ENCODE results near the gene CMYA5. TPM values are rescaled to one million over a fixed set of nuclear protein-coding genes. Genes with fewer than 3 reads are reported as not detected.
"Not testable (repeated sequence)": the region's sequence is repeated elsewhere in the genome, so short reads cannot be mapped to it uniquely, and the experiment has no call there.

CMYA5 gene
- total RNA-seq, 4 donors from 2014 or later = 0.37 to 6.0 (median 3.2) TPM

- Histone ChIP-seq H3K27ac (no peak overlapping the region), H3K4me1 (no peaks in the 10 kb centered on the region), H3K4me3 (no peak overlapping the region), H3K27me3 (no peaks in the 10 kb centered on the region), H3K9me3 (no peaks in the 10 kb centered on the region), H3K36me3 (no peaks in the 10 kb centered on the region)
- intact Hi-C loops (cut with DNase I; ENCODE audit: low total_unique reads) = no loop called here
- TF ChIP-seq POLR2A (IDR thresholded peaks at IDR 0.05) = no peak
- TF ChIP-seq POLR2AphosphoS5 (IDR thresholded peaks at IDR 0.05) = no peak
- TF ChIP-seq CTCF (IDR thresholded peaks at IDR 0.05) = no peak
- TF ChIP-seq EP300 (IDR thresholded peaks at IDR 0.05; ENCODE audit: low read depth) = no peak
- in situ Hi-C loops (cut with MboI; ENCODE audit: low pct_ligation_motif_present in 1 of 4, low pct_unique_long_range_greater_than_20kb in 1 of 4, low sequenced_read_pairs in 3 of 4) = no loop called here
- no peak for DNase-seq
These were observed 14.9 kb downstream of the CMYA5 start for GRCh38 chr5:79704553-79704952.

GRCh38 chr5:79705632-79706031 is 16.0 kb downstream of the CMYA5 start:
- Histone ChIP-seq H3K4me1 (no peaks in the 10 kb centered on the region), H3K4me3 (no peak overlapping the region), H3K27ac (no peak overlapping the region), H3K9me3 (no peaks in the 10 kb centered on the region), H3K36me3 (no peaks in the 10 kb centered on the region), H3K27me3 (no peaks in the 10 kb centered on the region)
- TF ChIP-seq CTCF (IDR thresholded peaks at IDR 0.05) (no peak), POLR2A (IDR thresholded peaks at IDR 0.05) (no peak), EP300 (IDR thresholded peaks at IDR 0.05; ENCODE audit: low read depth) (no peak), POLR2AphosphoS5 (IDR thresholded peaks at IDR 0.05) (no peak)
- DNase-seq = no peak
- intact Hi-C loops (cut with DNase I; ENCODE audit: low total_unique reads) (no loop called here), in situ Hi-C loops (cut with MboI; ENCODE audit: low pct_ligation_motif_present in 1 of 4, low pct_unique_long_range_greater_than_20kb in 1 of 4, low sequenced_read_pairs in 3 of 4) (no loop called here)
- WGBS, 2 donors (ENCODE audit: low coverage in 1 of 2) = 95 to 100% methylated on average over 1 to 3 of the region's 3 CpGs

- H3K36me3 ChIP-seq; H3K4me1 ChIP-seq; DNase-seq; H3K9me3 ChIP-seq; H3K27me3 ChIP-seq; H3K4me3 ChIP-seq; in situ Hi-C loops (cut with MboI; ENCODE audit: low pct_ligation_motif_present in 1 of 4, low pct_unique_long_range_greater_than_20kb in 1 of 4, low sequenced_read_pairs in 3 of 4); H3K27ac ChIP-seq; intact Hi-C loops (cut with DNase I; ENCODE audit: low total_unique reads): not testable (repeated sequence)
- 67 to 77% methylated on average over 3 to 8 of the region's 8 CpGs for WGBS, 2 donors (ENCODE audit: low coverage in 1 of 2)
These were observed 16.7 kb downstream of the CMYA5 start for GRCh38 chr5:79706317-79706716.

GRCh38 chr5:79707535-79707934 is 17.9 kb downstream of the CMYA5 start:
- TF ChIP-seq CTCF (IDR thresholded peaks at IDR 0.05) (no peak), POLR2A (IDR thresholded peaks at IDR 0.05) (no peak), POLR2AphosphoS5 (IDR thresholded peaks at IDR 0.05) (no peak)
- in situ Hi-C loops (cut with MboI; ENCODE audit: low pct_ligation_motif_present in 1 of 4, low pct_unique_long_range_greater_than_20kb in 1 of 4, low sequenced_read_pairs in 3 of 4) = no loop called here
- Histone ChIP-seq H3K4me3 (no peak overlapping the region), H3K36me3 (no peaks in the 10 kb centered on the region), H3K9me3 (no peaks in the 10 kb centered on the region), H3K27ac (no peak overlapping the region), H3K27me3 (no peaks in the 10 kb centered on the region), H3K4me1 (no peaks in the 10 kb centered on the region)
- DNase-seq = no peak
- WGBS, 2 donors (ENCODE audit: low coverage in 1 of 2) = 60% methylated on average over 3 of the region's 3 CpGs
- intact Hi-C loops (cut with DNase I; ENCODE audit: low total_unique reads) = no loop called here

GRCh38 chr5:79712741-79713140 is 23.1 kb downstream of the CMYA5 start:
- no peaks in the 10 kb centered on the region for H3K4me1 ChIP-seq
- no peak for DNase-seq
- no peak overlapping the region for H3K27ac ChIP-seq
- no peaks in the 10 kb centered on the region for H3K36me3 ChIP-seq
- intact Hi-C loops (cut with DNase I; ENCODE audit: low total_unique reads) = no loop called here
- TF ChIP-seq POLR2A (IDR thresholded peaks at IDR 0.05) (no peak), EP300 (IDR thresholded peaks at IDR 0.05; ENCODE audit: low read depth) (no peak), CTCF (IDR thresholded peaks at IDR 0.05) (no peak), POLR2AphosphoS5 (IDR thresholded peaks at IDR 0.05) (no peak)
- in situ Hi-C loops (cut with MboI; ENCODE audit: low pct_ligation_motif_present in 1 of 4, low pct_unique_long_range_greater_than_20kb in 1 of 4, low sequenced_read_pairs in 3 of 4) = no loop called here
- no peaks in the 10 kb centered on the region for H3K27me3 ChIP-seq
- H3K9me3 ChIP-seq = no peaks in the 10 kb centered on the region
- no peak overlapping the region for H3K4me3 ChIP-seq
